H1 (cell line): ENCODE data around the gene CCDC88A. TPM values are rescaled to one million over a fixed set of nuclear protein-coding genes. Genes with fewer than 3 reads are reported as not detected.

Experiments
- CTCF ChIA-PET: fragments of 300-600 bp; sonication (Branson Sonifier 250); formaldehyde crosslinking; loops from one replicate; lab custom pipeline; 2021; ENCODE audit not compliant: partially characterized antibody; lab: Charles Lee
- POLR2A ChIA-PET: fragments of 300-600 bp; sonication (Branson Sonifier 250); formaldehyde crosslinking; loops from one replicate; lab custom pipeline; 2021; ENCODE audit warnings: inconsistent platforms; ENCODE audit not compliant: partially characterized antibody; lab: Charles Lee
- DNase-seq, 2 experiments: peaks; one replicate each; pipeline versions ENCODE4 v3.0.0 to v3.0.0-alpha.2; 2010 to 2022; ENCODE audit warnings: low spot score in 2 of 2, low read depth in 1 of 2, mixed read lengths in 1 of 2
- FAIRE-seq: peaks from 2 replicates; lab custom pipeline; 2011; peaks lifted over from hg19 to GRCh38; lab: Jason Lieb, UNC
- H2AFZ ChIP-seq: 2 replicates; pipeline ENCODE4 v1.8.1; 2012; ENCODE audit warnings: low read length, inconsistent platforms
- H2AK5ac ChIP-seq: 2 replicates; pipeline ENCODE4 v1.6.1; 2013; ENCODE audit warnings: low read depth, low read length
- H2BK120ac ChIP-seq: replicated peaks from 2 replicates; pipeline ENCODE3; 2013; ENCODE audit warnings: low read depth, low read length, inconsistent platforms
- H2BK12ac ChIP-seq: 2 replicates; pipeline ENCODE4 v1.6.1; 2013; ENCODE audit warnings: low read depth, low read length
- H2BK15ac ChIP-seq: 2 replicates; pipeline ENCODE4 v1.6.1; 2013; ENCODE audit warnings: low read length
- H2BK20ac ChIP-seq: 2 replicates; pipeline ENCODE4 v1.6.1; 2013; ENCODE audit warnings: low read length
- H2BK5ac ChIP-seq: 2 replicates; pipeline ENCODE4 v1.6.1; 2013; ENCODE audit warnings: low read depth, low read length
- H3K14ac ChIP-seq: 2 replicates; pipeline ENCODE4 v1.6.1; 2013; ENCODE audit warnings: inconsistent platforms; ENCODE audit not compliant: insufficient read length
- H3K18ac ChIP-seq: 2 replicates; pipeline ENCODE4 v1.6.1; 2013; ENCODE audit warnings: low read length; ENCODE audit errors: extremely low read depth
- H3K23ac ChIP-seq: 2 replicates; pipeline ENCODE4 v1.6.1; 2013; ENCODE audit warnings: inconsistent platforms; ENCODE audit not compliant: insufficient read length
- H3K23me2 ChIP-seq: 2 replicates; pipeline ENCODE4 v1.6.1; 2013; ENCODE audit warnings: low read depth, low read length
- H3K27ac ChIP-seq: 2 replicates; pipeline ENCODE4 v1.6.1; 2011; ENCODE audit warnings: low read depth, low read length, inconsistent platforms
- H3K27me3 ChIP-seq, 4 experiments: replicated peaks in 1 of 4; 1 replicate in 1 of 4; 2 replicates in 3 of 4; pipeline versions ENCODE4 v1.6.1 to v1.8.1; 2011 to 2013; ENCODE audit warnings: low read length in 3 of 4, mild to moderate bottlenecking in 3 of 4, inconsistent platforms in 2 of 4, mixed read lengths in 2 of 4, moderate library complexity in 1 of 4; ENCODE audit not compliant: control insufficient read depth in 3 of 4, insufficient read depth in 3 of 4; ENCODE audit errors: extremely low read depth in 1 of 4
- H3K36me3 ChIP-seq, 4 experiments: 2 replicates each; pipeline versions ENCODE4 v1.6.1 to v1.8.1; 2011 to 2013; ENCODE audit warnings: mild to moderate bottlenecking in 4 of 4, low read length in 3 of 4, moderate library complexity in 2 of 4, control low read depth in 1 of 4, inconsistent platforms in 1 of 4; ENCODE audit not compliant: insufficient read depth in 4 of 4, control insufficient read depth in 2 of 4
- H3K4ac ChIP-seq: replicated peaks from 2 replicates; pipeline ENCODE3; 2013; ENCODE audit warnings: low read length, low read depth, mixed read lengths, inconsistent platforms; ENCODE audit not compliant: insufficient read length
- H3K4me1 ChIP-seq, 4 experiments: replicated peaks in 1 of 4; 1 replicate in 1 of 4; 2 replicates in 3 of 4; pipeline versions ENCODE4 v1.6.1 to v1.8.1; 2011 to 2013; ENCODE audit warnings: low read length in 3 of 4, inconsistent platforms in 2 of 4, mixed read lengths in 1 of 4; ENCODE audit not compliant: insufficient read depth in 4 of 4, control insufficient read depth in 3 of 4
- H3K4me2 ChIP-seq, 2 experiments: 2 replicates each; pipeline versions ENCODE4 v1.6.1 to v1.8.1; 2011 to 2013; ENCODE audit warnings: low read depth in 2 of 2, low read length in 2 of 2, control low read depth in 1 of 2, inconsistent platforms in 1 of 2, mild to moderate bottlenecking in 1 of 2; ENCODE audit not compliant: insufficient read depth in 1 of 2
- H3K4me3 ChIP-seq, 4 experiments: fragments of 200-600, 300-600 bp in 1 of 4; sonication (generic), shearing (Covaris generic), sonication (Bioruptor Twin) in 1 of 4; 2 replicates each; pipeline versions ENCODE4 v1.5.1 to v1.8.1; 2011 to 2016; ENCODE audit warnings: low read length in 4 of 4, low read depth in 3 of 4, control low read depth in 2 of 4, inconsistent platforms in 2 of 4, mild to moderate bottlenecking in 2 of 4, mixed read lengths in 1 of 4, moderate library complexity in 1 of 4; ENCODE audit not compliant: insufficient read depth in 2 of 4; ENCODE audit errors: extremely low read depth in 1 of 4
- H3K56ac ChIP-seq: replicated peaks from 2 replicates; pipeline ENCODE3; 2013; ENCODE audit warnings: low read depth, mild to moderate bottlenecking, mixed read lengths, low read length, inconsistent platforms; ENCODE audit not compliant: insufficient read length
- H3K79me1 ChIP-seq: 2 replicates; pipeline ENCODE4 v1.6.1; 2013; ENCODE audit warnings: low read depth, low read length, control low read depth
- H3K79me2 ChIP-seq, 2 experiments: 2 replicates each; pipeline versions ENCODE4 v1.6.1 to v1.8.1; 2012 to 2013; ENCODE audit warnings: low read length in 2 of 2, mild to moderate bottlenecking in 2 of 2, inconsistent platforms in 1 of 2; ENCODE audit not compliant: insufficient read depth in 2 of 2, control insufficient read depth in 1 of 2
- H3K9ac ChIP-seq, 4 experiments: replicated peaks in 1 of 4; 1 replicate in 1 of 4; 2 replicates in 3 of 4; pipeline versions ENCODE4 v1.6.1 to v1.8.1; 2011 to 2013; ENCODE audit warnings: low read depth in 3 of 4, low read length in 3 of 4, control low read depth in 2 of 4, mild to moderate bottlenecking in 2 of 4, moderate library complexity in 2 of 4, inconsistent platforms in 1 of 4; ENCODE audit errors: extremely low read depth in 1 of 4
- H3K9me3 ChIP-seq, 2 experiments: 2 replicates each; pipeline versions ENCODE4 v1.6.1 to v1.8.1; 2012 to 2013; ENCODE audit warnings: mild to moderate bottlenecking in 2 of 2, moderate library complexity in 2 of 2, control low read depth in 1 of 2, inconsistent platforms in 1 of 2, low read depth in 1 of 2, low read length in 1 of 2, mixed read lengths in 1 of 2; ENCODE audit not compliant: insufficient read depth in 2 of 2
- H4K20me1 ChIP-seq, 2 experiments: replicated peaks in 1 of 2; 2 replicates each; pipeline versions ENCODE3 to v1.8.1; 2011 to 2013; ENCODE audit warnings: inconsistent platforms in 2 of 2, low read length in 2 of 2, mild to moderate bottlenecking in 1 of 2; ENCODE audit not compliant: insufficient read depth in 2 of 2, control insufficient read depth in 1 of 2
- H4K5ac ChIP-seq: 2 replicates; pipeline ENCODE4 v1.6.1; 2013; ENCODE audit warnings: low read length, low read depth, mixed read lengths, inconsistent platforms; ENCODE audit not compliant: insufficient read length
- H4K8ac ChIP-seq: 2 replicates; pipeline ENCODE4 v1.8.0; 2013; ENCODE audit warnings: mild to moderate bottlenecking, moderate library complexity, low read length, inconsistent platforms; ENCODE audit not compliant: insufficient read depth; ENCODE audit errors: extremely low read depth
- H4K91ac ChIP-seq: replicated peaks from 2 replicates; pipeline ENCODE3; 2013; ENCODE audit warnings: low read length, mixed read lengths, inconsistent platforms; ENCODE audit not compliant: insufficient read length
- BCL11A ChIP-seq, 2 experiments: IDR thresholded peaks; one replicate each; pipeline ENCODE4 v1.6.1; 2011; ENCODE audit warnings: low read depth in 2 of 2, low read length in 2 of 2, mild to moderate bottlenecking in 2 of 2
- CEBPB ChIP-seq: IDR thresholded peaks from 2 replicates; pipeline ENCODE4 v1.6.1; 2012; ENCODE audit warnings: low read depth, low read length
- CTCF ChIP-seq, 3 experiments: IDR thresholded peaks; 1 replicate in 2 of 3; 2 replicates in 1 of 3; pipeline versions ENCODE4 v1.5.1 to v1.6.1; 2011; ENCODE audit warnings: low read length in 3 of 3, mild to moderate bottlenecking in 3 of 3, inconsistent platforms in 2 of 3, low read depth in 1 of 3, moderate library complexity in 1 of 3; ENCODE audit not compliant: insufficient read depth in 1 of 3; ENCODE audit errors: control extremely low read depth in 1 of 3
- EP300 ChIP-seq, 2 experiments: IDR thresholded peaks; 1 replicate in 1 of 2; 2 replicates in 1 of 2; pipeline ENCODE4 v1.6.1; 2011 to 2012; ENCODE audit warnings: low read depth in 2 of 2, low read length in 2 of 2, mild to moderate bottlenecking in 2 of 2, borderline replicate concordance in 1 of 2, inconsistent platforms in 1 of 2, moderate library complexity in 1 of 2
- GTF2F1 ChIP-seq: IDR thresholded peaks from 2 replicates; pipeline ENCODE4 v1.6.1; 2012; ENCODE audit warnings: low read depth, low read length, improper control_type of control experiment, borderline replicate concordance
- HDAC2 ChIP-seq, 2 experiments: fragments of 300-600 bp in 1 of 2; sonication (generic) in 1 of 2; IDR thresholded peaks; 2 replicates each; pipeline ENCODE4 v1.6.1; 2011 to 2012; ENCODE audit warnings: low read depth in 2 of 2, low read length in 2 of 2, mild to moderate bottlenecking in 2 of 2, moderate library complexity in 2 of 2, borderline replicate concordance in 1 of 2, inconsistent platforms in 1 of 2
- RBBP5 ChIP-seq: IDR thresholded peaks from 2 replicates; pipeline ENCODE4 v1.7.1; 2012; ENCODE audit warnings: low read depth, mild to moderate bottlenecking, inconsistent platforms, low read length, moderate library complexity, borderline replicate concordance
- SIRT6 ChIP-seq: IDR thresholded peaks from one replicate; pipeline ENCODE4 v1.7.1; 2012; ENCODE audit warnings: low read length, inconsistent platforms
- SP2 ChIP-seq: IDR thresholded peaks from 2 replicates; pipeline ENCODE4 v1.6.1; 2012; ENCODE audit warnings: mild to moderate bottlenecking, low read length, inconsistent platforms
- TBP ChIP-seq: IDR thresholded peaks from 2 replicates; pipeline ENCODE4 v1.6.1; 2011; ENCODE audit warnings: low read depth, low read length, improper control_type of control experiment
- ZNF274 ChIP-seq: IDR thresholded peaks from 2 replicates; pipeline ENCODE4 v1.7.0; 2012; ENCODE audit warnings: low read length, borderline replicate concordance; ENCODE audit errors: extremely low read depth
- WGBS, 2 experiments: shearing (Covaris generic) in 1 of 2; methylation state at CpG; one replicate each; pipeline versions ENCODE4 v1.1.6 to v1.1.7; 2013 to 2015; ENCODE audit warnings: low lambda C conversion rate in 2 of 2, mixed read lengths in 2 of 2, inconsistent platforms in 1 of 2, low coverage in 1 of 2, missing lambda C conversion rate in 1 of 2; ENCODE audit not compliant: insufficient replicate concordance in 2 of 2, insufficient coverage in 1 of 2, insufficient read length in 1 of 2; ENCODE audit errors: extremely low coverage in 1 of 2, missing lambda C conversion rate in 1 of 2; 5-methylcytosine and 5-hydroxymethylcytosine counted together
- polyA plus RNA-seq, 7 experiments: library from polyadenylated mRNA; depleted of rRNA in 3 of 7; stranded (reverse) in 5 of 7; unstranded in 2 of 7; fragments of >200 nt in 5 of 7; fragments of 200-250 nt in 2 of 7; gene quantifications; 1 replicate in 5 of 7; 2 replicates in 1 of 7; 4 replicates in 1 of 7; pipeline versions ENCODE4 v1.2.1 to v1.2.3, GENCODE V29; 2011 to 2013; ENCODE audit warnings: missing spikeins in 2 of 7, mixed read lengths in 2 of 7
- total RNA-seq: library from RNA; stranded (reverse); fragmentation: NEBNext Ultra II Directional; extraction: Animal tissue kit (Norgen Biotek cat#: 25700); gene quantifications from 2 replicates; pipeline ENCODE4 v1.2.1, GENCODE V29; 2021

CCDC88A gene
- total and polyA plus RNA-seq, 2 of the 8 experiments (the other 6 are each of a cell fraction or from before 2014, with no cell fraction given), result 27.0 to 98.0 TPM

- no peak overlapping the region for H2BK15ac ChIP-seq
- H2AFZ ChIP-seq, result no peak overlapping the region
- WGBS, 2 experiments, result 86% methylated on average over 3 of the region's 3 CpGs; no CpG with 5 or more reads in 1 of the 2 experiments
- H3K9me3 ChIP-seq, result peaks cover 5 to 13% of the 10 kb centered on the region in 2 experiments; a peak in 2 of 4 replicates
- H4K20me1 ChIP-seq, result no peaks in the 10 kb centered on the region
- H3K4me3 ChIP-seq, result no peak overlapping the region
- no peak for FAIRE-seq
- no peak overlapping the region for H2BK20ac ChIP-seq
- no peaks in the 10 kb centered on the region for H3K23me2 ChIP-seq
- H4K8ac ChIP-seq, result no peak overlapping the region
- H3K79me1 ChIP-seq, result no peaks in the 10 kb centered on the region
- H2BK120ac ChIP-seq, result no peak overlapping the region
- no peak overlapping the region for H3K56ac ChIP-seq
- no peak overlapping the region for H3K27ac ChIP-seq
- ChIA-PET CTCF (no interaction called here), POLR2A (no interaction called here)
- H2AK5ac ChIP-seq, result no peak overlapping the region
- H3K18ac ChIP-seq, result no peak overlapping the region
- no peaks in the 10 kb centered on the region for H3K36me3 ChIP-seq
- no peak overlapping the region for H4K5ac ChIP-seq
- no peaks in the 10 kb centered on the region for H3K27me3 ChIP-seq
- no peaks in the 10 kb centered on the region for H3K79me2 ChIP-seq
- TF ChIP-seq GTF2F1, result no peak
- no peak for TF ChIP-seq SIRT6
- TF ChIP-seq RBBP5, result no peak
- no peak for TF ChIP-seq CEBPB
- TF ChIP-seq HDAC2 (IDR thresholded peaks at IDR 0.05; ENCODE audit: borderline replicate concordance in 1 of 2, low read depth in 2 of 2, low read length in 2 of 2), result no peak
- TF ChIP-seq BCL11A (IDR thresholded peaks at IDR 0.05; ENCODE audit: low read depth in 2 of 2, low read length in 2 of 2), result no peak
- TF ChIP-seq TBP, result no peak
- TF ChIP-seq SP2, result no peak
- no peak for TF ChIP-seq CTCF (IDR thresholded peaks at IDR 0.05; ENCODE audit: control extremely low read depth in 1 of 3, insufficient read depth in 1 of 3, low read depth in 1 of 3, low read length in 3 of 3)
- no peak for TF ChIP-seq EP300 (IDR thresholded peaks at IDR 0.05; ENCODE audit: borderline replicate concordance in 1 of 2, low read depth in 2 of 2, low read length in 2 of 2)
- TF ChIP-seq ZNF274, result no peak
- no peak overlapping the region for H4K91ac ChIP-seq
- H3K4me2 ChIP-seq, result no peak overlapping the region
- no peak overlapping the region for H3K14ac ChIP-seq
- no peak overlapping the region for H3K4ac ChIP-seq
- no peaks in the 10 kb centered on the region for H3K4me1 ChIP-seq
- no peak overlapping the region for H3K9ac ChIP-seq
- no peak overlapping the region for H2BK12ac ChIP-seq
- no peak overlapping the region for H3K23ac ChIP-seq
- no peak for DNase-seq
- no peak overlapping the region for H2BK5ac ChIP-seq
Observed at GRCh38 chr2:55460562-55460961, 40.9 kb upstream of the CCDC88A start.
